Cardiac muscle cell (in vitro differentiated cells and primary cell): ENCODE data around the gene GANAB. TPM values are rescaled to one million over a fixed set of nuclear protein-coding genes. Genes with fewer than 3 reads are reported as not detected.

Experiments
- DNase-seq, 2 donors: peaks; one replicate each; pipeline versions ENCODE4 v3.0.0 to v3.0.0-alpha.2; 2010 to 2017; ENCODE audit warnings: low read depth in 1 of 2, low spot score in 1 of 2
- H3K27ac ChIP-seq: fragments of 200-600 bp; sonication (generic); 2 replicates; pipeline ENCODE4 v1.5.1; 2016
- H3K27me3 ChIP-seq: fragments of 200-600 bp; sonication (generic); 2 replicates; pipeline ENCODE4 v1.6.0; 2016; ENCODE audit warnings: control low read depth
- H3K36me3 ChIP-seq: fragments of 200-600 bp; sonication (generic); 2 replicates; pipeline ENCODE4 v1.5.1; 2016; ENCODE audit warnings: control low read depth
- H3K4me1 ChIP-seq: fragments of 200-600 bp; sonication (generic); 2 replicates; pipeline ENCODE4 v1.8.1; 2017; ENCODE audit warnings: low read depth, mild to moderate bottlenecking, mixed run types
- H3K4me3 ChIP-seq: fragments of 200-600 bp; sonication (generic); 2 replicates; pipeline ENCODE4 v1.5.1; 2016; ENCODE audit warnings: mild to moderate bottlenecking
- H3K9me3 ChIP-seq: fragments of 200-600 bp; sonication (generic); 2 replicates; pipeline ENCODE4 v1.5.1; 2017; ENCODE audit warnings: low read depth, mild to moderate bottlenecking, control low read depth
- CTCF ChIP-seq: IDR thresholded peaks from 2 replicates; pipeline ENCODE4 v1.5.1; 2012; ENCODE audit warnings: low read depth, mild to moderate bottlenecking, low read length
- polyA plus RNA-seq: library from polyadenylated mRNA; unstranded; fragments of >200 nt; fragmentation: Nextera tagmentation; extraction: Ambion mirVana; gene quantifications from 2 replicates; pipeline ENCODE4 v1.2.1, GENCODE V29; 2016
- total RNA-seq: library from RNA; depleted of rRNA; stranded (reverse); fragments of >200 nt; gene quantifications from 2 replicates; pipeline ENCODE4 v1.2.3, GENCODE V29; 2016

The GANAB gene
- total and polyA plus RNA-seq, 2 experiments from 2014 or later = 110 to 143 TPM

GRCh38 chr11:62599901-62600300, 46.5 kb downstream of the GANAB start:
- H3K27ac ChIP-seq = peak overlapping the region; percentile 90
- no peak for TF ChIP-seq CTCF
- no peaks in the 10 kb centered on the region for H3K27me3 ChIP-seq
- no peaks in the 10 kb centered on the region for H3K9me3 ChIP-seq
- peaks cover 21% of the 10 kb centered on the region for H3K4me1 ChIP-seq
- no peak for DNase-seq
- H3K36me3 ChIP-seq = peaks cover 31% of the 10 kb centered on the region
- peak overlapping the region; percentile 72 for H3K4me3 ChIP-seq

- H3K36me3 ChIP-seq = peaks cover 38% of the 10 kb centered on the region
- TF ChIP-seq CTCF = no peak
- H3K27me3 ChIP-seq = no peaks in the 10 kb centered on the region
- peak overlapping the region; percentile 72 for H3K4me3 ChIP-seq
- H3K4me1 ChIP-seq = peaks cover 18% of the 10 kb centered on the region
- peak; percentile 97 to 100 for DNase-seq
- no peaks in the 10 kb centered on the region for H3K9me3 ChIP-seq
- H3K27ac ChIP-seq = peak overlapping the region; percentile 90
Measured at GRCh38 chr11:62599069-62599696, 47.2 kb downstream of the GANAB start.

- H3K9me3 ChIP-seq = no peaks in the 10 kb centered on the region
- H3K4me1 ChIP-seq = peaks cover 23% of the 10 kb centered on the region
- H3K36me3 ChIP-seq = peaks cover 44% of the 10 kb centered on the region
- no peak for TF ChIP-seq CTCF
- H3K27me3 ChIP-seq = no peaks in the 10 kb centered on the region
- H3K4me3 ChIP-seq = no peak overlapping the region
- no peak overlapping the region for H3K27ac ChIP-seq
- DNase-seq = no peak
Measured at GRCh38 chr11:62595124-62595523, 51.3 kb downstream of the GANAB start.

GRCh38 chr11:62593434-62594044, 52.9 kb downstream of the GANAB start:
- H3K27me3 ChIP-seq = no peaks in the 10 kb centered on the region
- H3K4me1 ChIP-seq = peaks cover 10% of the 10 kb centered on the region
- no peaks in the 10 kb centered on the region for H3K9me3 ChIP-seq
- H3K4me3 ChIP-seq = no peak overlapping the region
- no peak overlapping the region for H3K27ac ChIP-seq
- peak; percentile 80 for TF ChIP-seq CTCF
- peak; percentile 81 to 86 for DNase-seq
- H3K36me3 ChIP-seq = peaks cover 44% of the 10 kb centered on the region

- H3K9me3 ChIP-seq = no peaks in the 10 kb centered on the region
- no peak for TF ChIP-seq CTCF
- no peak overlapping the region for H3K4me3 ChIP-seq
- no peaks in the 10 kb centered on the region for H3K27me3 ChIP-seq
- H3K4me1 ChIP-seq = peaks cover 10% of the 10 kb centered on the region
- peaks cover 40% of the 10 kb centered on the region for H3K36me3 ChIP-seq
- peak overlapping the region; percentile 82 for H3K27ac ChIP-seq
- DNase-seq = no peak
Measured at GRCh38 chr11:62592989-62593421, 53.4 kb downstream of the GANAB start.
